NB4 (cell line): ENCODE data around the gene FAM168B.

Experiments
- CTCF ChIP-seq: IDR thresholded peaks from one replicate; pipeline ENCODE4 v1.5.1; 2012; ENCODE audit warnings: low read depth, low read length
- POLR2A ChIP-seq: IDR thresholded peaks from 2 replicates; pipeline ENCODE4 v1.6.1; 2011; ENCODE audit warnings: mild to moderate bottlenecking; ENCODE audit not compliant: insufficient read length; ENCODE audit errors: extremely low read depth

GRCh38 chr2:131022731-131023130 lies 70.5 kb downstream of the FAM168B start:
- TF ChIP-seq CTCF (no peak), POLR2A (no peak)
